OCI-LY7 (cell line): ENCODE results near the gene ERC1. TPM values are rescaled to one million over a fixed set of nuclear protein-coding genes. Genes with fewer than 3 reads are reported as not detected.

Source experiments
- BruUV-seq: library from RNA; stranded (reverse); fragments of 400-500 nt; replicated peaks from 2 replicates; lab custom pipeline; 2021; lab: Mats Ljungman, UMichigan
- CTCF ChIA-PET: fragments of 300-600 bp; sonication (Branson Sonifier 250); formaldehyde crosslinking; loops from one replicate; lab custom pipeline; 2022; ENCODE audit warnings: antibody characterized with exemption; ENCODE audit not compliant: unreplicated experiment; lab: Charles Lee
- POLR2A ChIA-PET: fragments of 300-600 bp; sonication (Branson Sonifier 250); formaldehyde crosslinking; loops from one replicate; lab custom pipeline; 2022; ENCODE audit warnings: antibody characterized with exemption; lab: Charles Lee
- DNase-seq: peaks from one replicate; pipeline ENCODE4 v3.0.0-alpha.2; 2015; ENCODE audit warnings: low spot score
- H2AFZ ChIP-seq: fragments of 200-600 bp; sonication (generic), shearing (Covaris generic); 2 replicates; pipeline ENCODE4 v1.6.1; 2014; ENCODE audit warnings: mild to moderate bottlenecking, antibody characterized with exemption, low read length, moderate library complexity
- H3K27ac ChIP-seq: fragments of 200-600 bp; sonication (generic); 2 replicates; pipeline ENCODE4 v1.5.1; 2014; ENCODE audit warnings: mixed run types, low read depth, mild to moderate bottlenecking, moderate library complexity, low read length, inconsistent platforms; ENCODE audit not compliant: poor library complexity, severe bottlenecking
- H3K36me3 ChIP-seq: fragments of 200-600 bp; sonication (generic); 2 replicates; pipeline ENCODE4 v1.6.1; 2014; ENCODE audit warnings: mild to moderate bottlenecking, antibody characterized with exemption, low read length, moderate library complexity, mixed read lengths; ENCODE audit not compliant: insufficient read depth
- H3K4me1 ChIP-seq: fragments of 200-600 bp; sonication (generic); 2 replicates; pipeline ENCODE4 v1.5.1; 2014; ENCODE audit warnings: mild to moderate bottlenecking, low read length; ENCODE audit not compliant: insufficient read depth, poor library complexity, severe bottlenecking
- H3K4me2 ChIP-seq: fragments of 200-600 bp; sonication (generic); 2 replicates; pipeline ENCODE4 v1.6.1; 2014; ENCODE audit warnings: mild to moderate bottlenecking, low read length
- H3K4me3 ChIP-seq: fragments of 200-600 bp; sonication (generic); 2 replicates; pipeline ENCODE4 v1.5.1; 2014; ENCODE audit warnings: mild to moderate bottlenecking, low read depth, low read length; ENCODE audit not compliant: poor library complexity, severe bottlenecking
- H3K79me2 ChIP-seq: fragments of 200-600 bp; sonication (generic); 2 replicates; pipeline ENCODE4 v1.6.1; 2016; ENCODE audit warnings: low read depth, mild to moderate bottlenecking, low read length, moderate library complexity, mixed read lengths; ENCODE audit not compliant: insufficient read depth
- H3K9me2 ChIP-seq: fragments of 200-600 bp; sonication (generic); 2 replicates; pipeline ENCODE4 v1.6.1; 2016; ENCODE audit warnings: mild to moderate bottlenecking, low read length, mixed read lengths; ENCODE audit not compliant: insufficient read depth
- H3K9me3 ChIP-seq: fragments of 200-600 bp; sonication (generic); 2 replicates; pipeline ENCODE4 v1.6.1; 2014; ENCODE audit warnings: mild to moderate bottlenecking, mixed run types, low read length, mixed read lengths
- H4K20me1 ChIP-seq: fragments of 200-600 bp; sonication (generic); 2 replicates; pipeline ENCODE4 v1.6.1; 2014; ENCODE audit warnings: mild to moderate bottlenecking, antibody characterized with exemption, low read length, moderate library complexity, mixed read lengths; ENCODE audit not compliant: insufficient read depth
- CTCF ChIP-seq: fragments of 200-600 bp; sonication (generic); conservative IDR thresholded peaks from 2 replicates; pipeline ENCODE4 v1.5.1; 2014; ENCODE audit warnings: mild to moderate bottlenecking, antibody characterized with exemption, low read length, moderate library complexity, mixed read lengths
- EZH2phosphoT487 ChIP-seq: fragments of 200-600 bp; sonication (generic); IDR thresholded peaks from 2 replicates; pipeline ENCODE4 v1.6.1; 2018; ENCODE audit warnings: low read depth, borderline replicate concordance, mild to moderate bottlenecking, mixed run types, antibody characterized with exemption, low read length, moderate library complexity, mixed read lengths
- intact Hi-C: fragments of 100-400 bp; cut with micrococcal nuclease; formaldehyde crosslinking; loops from one replicate; pipeline ENCODE4 v1.10.0; 2022; ENCODE audit not compliant: unreplicated experiment
- total RNA-seq, 2 experiments: library from RNA; depleted of rRNA in 1 of 2; stranded (reverse); fragments of >200 nt in 1 of 2; shearing (Covaris generic) in 1 of 2; gene quantifications; 2 replicates each; pipeline ENCODE4 v1.2.3, GENCODE V29; 2014 to 2022

Gene ERC1
- total RNA-seq, 2 experiments from 2014 or later, result 26.9 to 86.9 TPM

DNA sequence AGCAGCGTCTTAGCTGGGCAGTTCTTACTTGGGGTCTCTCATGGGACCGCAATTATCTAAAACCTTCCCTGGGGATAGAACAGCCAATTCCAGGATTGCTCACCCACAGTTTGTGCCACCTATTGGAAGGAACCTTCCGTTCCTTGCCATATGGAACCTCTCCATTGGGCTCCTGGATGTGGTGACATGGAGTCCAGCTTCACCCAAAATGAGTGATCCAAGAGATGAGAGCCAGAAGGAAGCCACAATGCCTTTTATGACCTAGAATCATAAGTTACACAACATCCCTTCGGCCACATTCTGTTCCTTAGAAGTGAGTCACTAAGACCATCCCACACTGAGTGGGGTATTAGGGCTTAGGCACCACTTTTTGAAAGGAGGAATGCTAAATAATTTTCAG lies 439.0 kb downstream of the ERC1 start:
- no TSS peak for BruUV-seq
- Histone ChIP-seq H3K36me3 (no peaks in the 10 kb centered on the region), H3K4me3 (no peak overlapping the region), H3K27ac (no peak overlapping the region), H4K20me1 (no peaks in the 10 kb centered on the region), H2AFZ (no peak overlapping the region), H3K9me3 (no peaks in the 10 kb centered on the region), H3K9me2 (no peaks in the 10 kb centered on the region), H3K4me1 (no peaks in the 10 kb centered on the region), H3K79me2 (no peaks in the 10 kb centered on the region), H3K4me2 (no peak overlapping the region)
- no peak for DNase-seq
- POLR2A ChIA-PET, result no interaction called here
- CTCF ChIA-PET, result no interaction called here
- TF ChIP-seq CTCF (no peak), EZH2phosphoT487 (no peak)
- intact Hi-C loops, result no loop called here

- TF ChIP-seq CTCF, result no peak
- no peak for TF ChIP-seq EZH2phosphoT487
- ChIA-PET CTCF (no interaction called here), POLR2A (interaction anchor here (0.8 to 1.2 kb wide), 3 partner anchors 9 to 294 kb away, joined by 3 to 5 read pairs (median 3); no protein-coding TSS in a partner anchor)
- no TSS peak for BruUV-seq
- intact Hi-C loops, result no loop called here
- H3K36me3 ChIP-seq, result no peaks in the 10 kb centered on the region
- H2AFZ ChIP-seq, result no peak overlapping the region
- H4K20me1 ChIP-seq, result no peaks in the 10 kb centered on the region
- H3K4me2 ChIP-seq, result no peak overlapping the region
- no peaks in the 10 kb centered on the region for H3K9me3 ChIP-seq
- H3K27ac ChIP-seq, result no peak overlapping the region
- no peaks in the 10 kb centered on the region for H3K9me2 ChIP-seq
- no peak for DNase-seq
- H3K79me2 ChIP-seq, result no peaks in the 10 kb centered on the region
- H3K4me3 ChIP-seq, result no peak overlapping the region
- no peaks in the 10 kb centered on the region for H3K4me1 ChIP-seq
These were observed 443.4 kb downstream of the ERC1 start for GRCh38 chr12:1434296-1434955.

DNA sequence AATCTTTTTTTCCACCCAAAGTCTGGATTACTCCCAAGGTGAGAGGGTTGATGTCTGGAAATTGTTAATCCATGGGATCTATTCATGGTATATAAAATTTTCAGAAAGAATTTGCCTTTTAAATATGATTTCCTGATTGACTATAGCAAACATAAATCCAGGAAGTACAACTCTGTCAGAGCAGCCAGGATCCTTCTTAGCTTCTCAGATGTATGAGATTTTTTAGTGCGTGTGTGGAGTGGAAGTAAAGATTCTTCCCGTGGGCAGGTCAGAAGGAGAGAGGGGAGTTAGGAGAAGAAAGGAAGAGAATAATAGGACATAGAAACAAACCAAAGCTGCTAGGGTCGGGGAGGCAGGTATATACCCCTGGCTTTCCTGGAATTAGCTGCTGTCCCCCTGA lies 444.0 kb downstream of the ERC1 start:
- H3K4me2 ChIP-seq, result no peak overlapping the region
- no TSS peak for BruUV-seq
- no peak for TF ChIP-seq CTCF
- TF ChIP-seq EZH2phosphoT487, result no peak
- H3K4me1 ChIP-seq, result no peaks in the 10 kb centered on the region
- CTCF ChIA-PET, result no interaction called here
- no peak overlapping the region for H3K27ac ChIP-seq
- H3K36me3 ChIP-seq, result no peaks in the 10 kb centered on the region
- no peak for DNase-seq
- H3K9me2 ChIP-seq, result no peaks in the 10 kb centered on the region
- H4K20me1 ChIP-seq, result no peaks in the 10 kb centered on the region
- H3K79me2 ChIP-seq, result no peaks in the 10 kb centered on the region
- intact Hi-C loops, result no loop called here
- POLR2A ChIA-PET, result interaction anchor here (1.1 to 1.3 kb wide), 2 partner anchors 10 to 11 kb away, joined by 4 to 5 read pairs; no protein-coding TSS in a partner anchor
- H2AFZ ChIP-seq, result no peak overlapping the region
- no peak overlapping the region for H3K4me3 ChIP-seq
- no peaks in the 10 kb centered on the region for H3K9me3 ChIP-seq
